ENCODE data around the gene C1QTNF8. TPM values are rescaled to one million over a fixed set of nuclear protein-coding genes. Genes with fewer than 3 reads are reported as not detected.

C1QTNF8 gene, protein sequence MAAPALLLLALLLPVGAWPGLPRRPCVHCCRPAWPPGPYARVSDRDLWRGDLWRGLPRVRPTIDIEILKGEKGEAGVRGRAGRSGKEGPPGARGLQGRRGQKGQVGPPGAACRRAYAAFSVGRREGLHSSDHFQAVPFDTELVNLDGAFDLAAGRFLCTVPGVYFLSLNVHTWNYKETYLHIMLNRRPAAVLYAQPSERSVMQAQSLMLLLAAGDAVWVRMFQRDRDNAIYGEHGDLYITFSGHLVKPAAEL
- not detected in 2 replicates for total RNA-seq

DNA sequence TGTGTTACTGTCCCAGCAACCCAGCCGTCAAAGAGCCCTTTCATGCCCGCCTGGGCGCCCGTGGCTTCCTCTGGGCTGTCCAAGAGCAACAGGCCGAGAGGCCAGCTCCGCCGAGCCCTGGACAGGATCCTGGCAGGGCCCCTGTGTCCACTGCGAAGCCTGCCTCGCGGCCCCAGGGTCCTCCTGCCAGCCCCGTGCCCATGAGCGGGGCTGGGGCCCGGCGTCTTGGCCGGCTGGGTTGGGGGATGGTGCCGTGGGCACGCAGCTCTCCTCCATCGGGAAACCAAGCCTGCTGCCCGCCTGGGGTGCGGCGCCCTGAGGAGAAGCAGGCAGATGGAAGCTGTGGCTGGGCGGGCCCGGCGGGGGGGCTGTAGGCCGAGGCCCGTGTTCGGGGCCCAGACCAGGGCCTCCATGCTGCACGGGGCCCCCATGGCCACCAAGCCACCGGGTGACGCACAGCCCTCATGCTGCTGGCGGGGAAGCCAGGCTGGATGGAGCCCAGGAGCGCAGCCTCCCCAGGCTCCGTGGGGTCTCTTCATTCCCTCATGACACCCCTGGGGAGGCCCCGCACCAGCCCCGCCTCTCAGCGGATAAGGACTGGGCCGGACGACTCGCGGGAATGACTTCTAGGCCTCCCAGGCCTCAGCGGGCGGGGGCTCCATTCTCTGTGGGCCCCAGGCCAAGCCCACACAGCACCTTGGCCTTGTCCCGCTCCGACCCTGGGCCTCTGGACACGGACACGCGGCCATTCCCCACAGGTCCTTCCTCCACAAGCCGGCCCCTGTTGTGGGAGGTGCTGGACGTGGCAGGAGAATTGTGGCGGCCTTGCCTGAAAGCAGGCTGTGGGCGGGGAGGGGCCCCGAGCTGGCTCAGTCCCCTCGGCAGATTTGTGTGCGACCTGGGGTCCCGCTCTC, at the start of gene C1QTNF8:
C1QTNF8 (minus strand) TSS at position 76 of the 914 bp plus-strand sequence. CDS start 1,322 bp downstream, outside the sequence.

DNA sequence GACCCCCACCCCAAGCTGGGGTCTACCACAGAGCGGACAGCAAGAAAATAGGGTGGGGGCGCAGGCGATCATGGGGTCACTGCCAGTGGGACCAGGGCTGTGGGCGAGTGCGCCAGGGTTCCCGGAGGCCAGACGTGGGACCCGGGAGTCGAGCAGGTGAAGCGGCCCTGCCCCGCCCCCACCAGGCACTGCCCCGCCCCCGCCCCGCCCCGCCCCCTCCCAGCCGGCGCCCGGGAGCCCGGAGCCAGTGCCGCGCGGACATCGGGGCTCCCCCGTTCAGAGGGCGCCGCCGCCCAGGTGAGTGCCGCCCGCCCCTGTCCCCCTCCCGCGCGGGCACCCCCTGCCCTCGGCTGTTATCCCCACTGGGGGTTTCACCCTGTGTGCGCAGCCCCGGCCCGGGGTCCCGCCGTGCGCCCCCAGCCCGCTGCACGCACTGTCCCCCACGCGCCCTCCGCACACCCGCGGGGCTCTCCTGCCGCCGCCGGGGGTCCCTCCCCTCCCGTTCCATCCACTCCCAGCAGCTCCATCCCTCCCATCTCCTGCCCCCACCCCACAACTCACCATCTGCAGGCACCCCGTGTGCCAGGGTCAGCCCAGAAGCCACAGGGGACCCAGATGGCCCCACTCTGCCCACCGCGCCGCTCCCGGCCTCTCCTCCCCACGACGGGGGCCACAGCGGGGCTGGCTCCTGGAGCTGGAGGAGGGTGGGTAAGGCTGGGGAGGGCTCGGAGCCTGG, 23.4 kb downstream of the C1QTNF8 start, which contains the start of gene SSTR5:
SSTR5 (plus strand) TSS at position 222 of the 736 bp plus-strand sequence. CDS start 6,122 bp downstream, outside the sequence.

Other genes with a start within 250 kb of the C1QTNF8 start
- gene LMF1, start 125.3 kb downstream of the C1QTNF8 start, total RNA-seq: 13.4 and 14.3 TPM in 2 replicates
- 0.16 and 0.17 TPM in 2 replicates for gene SOX8, start 114.5 kb downstream of the C1QTNF8 start, total RNA-seq
- not detected in 2 replicates for gene SSTR5, start 23.5 kb downstream of the C1QTNF8 start, total RNA-seq
- under 0.01 and 0.43 TPM in 2 replicates for gene CACNA1H, start 56.9 kb upstream of the C1QTNF8 start, total RNA-seq
- gene TPSG1, start 129.0 kb upstream of the C1QTNF8 start, total RNA-seq: not detected in 2 replicates
- gene TPSB2, start 133.9 kb upstream of the C1QTNF8 start, total RNA-seq: not detected in 2 replicates
- not detected in 2 replicates for gene TPSAB1, start 144.5 kb upstream of the C1QTNF8 start, total RNA-seq
- gene TPSD1, start 159.8 kb upstream of the C1QTNF8 start, total RNA-seq: not detected in 2 replicates
- gene UBE2I, start 213.4 kb upstream of the C1QTNF8 start, total RNA-seq: 35.6 and 35.7 TPM in 2 replicates
- 0.32 and 0.34 TPM in 2 replicates for gene BAIAP3, start 237.4 kb upstream of the C1QTNF8 start, total RNA-seq